HepG2 (cell line): ENCODE results near the gene KIAA0930. TPM values are rescaled to one million over a fixed set of nuclear protein-coding genes. Genes with fewer than 3 reads are reported as not detected.

ENCODE experiments used
- FOXK2 ChIP-seq: fragments of 450-650 bp; IDR thresholded peaks from 2 replicates; pipeline ENCODE4 v1.6.1; 2016
- KDM5B ChIP-seq: sonication (generic); formaldehyde crosslinking; IDR thresholded peaks from 2 replicates; pipeline ENCODE4 v1.4.0; 2020; ENCODE audit warnings: missing genetic modification reagents, mild to moderate bottlenecking, borderline replicate concordance
- MEF2D ChIP-seq: sonication (generic); formaldehyde crosslinking; IDR thresholded peaks from 2 replicates; pipeline ENCODE4 v1.5.1; 2020; ENCODE audit warnings: mild to moderate bottlenecking, missing genetic modification reagents
- NFYC ChIP-seq: IDR thresholded peaks from 2 replicates; pipeline ENCODE4 v1.6.1; 2016; ENCODE audit warnings: missing genetic modification reagents, missing compliant biosample characterization
- ZNF136 ChIP-seq: sonication (generic); formaldehyde crosslinking; IDR thresholded peaks from 2 replicates; pipeline ENCODE4 v1.8.1; 2022; ENCODE audit warnings: low read depth, mild to moderate bottlenecking, moderate library complexity, missing genetic modification reagents
- ZNF337 ChIP-seq: sonication (generic); formaldehyde crosslinking; IDR thresholded peaks from 2 replicates; pipeline ENCODE4 v1.5.1; 2020; ENCODE audit warnings: missing genetic modification reagents, low read depth, mild to moderate bottlenecking, borderline replicate concordance
- ZSCAN20 ChIP-seq: sonication (generic); formaldehyde crosslinking; IDR thresholded peaks from 2 replicates; pipeline ENCODE4 v1.4.0; 2020; ENCODE audit warnings: missing genetic modification reagents, mild to moderate bottlenecking, borderline replicate concordance
- polyA plus RNA-seq, 8 experiments: library from polyadenylated mRNA; depleted of rRNA in 3 of 8; stranded (reverse) in 7 of 8; unstranded in 1 of 8; fragments of >200 nt; fragmentation: Illumina TruSeq in 4 of 8; extraction: Trizol in 4 of 8; gene quantifications; 2 replicates each; pipeline versions ENCODE4 v1.2.1 to v1.2.3, GENCODE V29; 2011 to 2016; ENCODE audit warnings: low read depth in 4 of 8, missing spikeins in 1 of 8, mixed read lengths in 1 of 8; ENCODE audit not compliant: insufficient read depth in 1 of 8
- total RNA-seq, 5 experiments: library from RNA; depleted of rRNA; stranded (reverse); fragments of >200 nt; fragmentation: Illumina TruSeq; extraction: Trizol; gene quantifications; 2 replicates each; pipeline ENCODE4 v1.2.3, GENCODE V29; 2016; ENCODE audit warnings: low read depth in 1 of 5
- TF ChIP-seq, protein P1 (sequence below): sonication (generic); formaldehyde crosslinking; IDR thresholded peaks from 2 replicates; pipeline ENCODE4 v1.5.0; 2020; ENCODE audit warnings: missing genetic modification reagents
- TF ChIP-seq, protein P2 (sequence below), 2 experiments: sonication (generic) in 1 of 2; formaldehyde crosslinking in 1 of 2; IDR thresholded peaks; 2 replicates each; pipeline versions ENCODE4 v1.6.1 to v1.9.0; 2014 to 2022; ENCODE audit warnings: antibody characterized with exemption in 1 of 2, borderline replicate concordance in 1 of 2, inconsistent platforms in 1 of 2, low read depth in 1 of 2, missing genetic modification reagents in 1 of 2
- TF ChIP-seq, protein P3 (sequence below): sonication (generic); formaldehyde crosslinking; IDR thresholded peaks from 2 replicates; pipeline ENCODE4 v1.9.0; 2021; ENCODE audit warnings: missing genetic modification reagents, mild to moderate bottlenecking, borderline replicate concordance
- TF ChIP-seq, protein P4 (sequence below), 2 experiments: IDR thresholded peaks; 2 replicates each; pipeline ENCODE4 v1.6.1; 2011 to 2012; ENCODE audit warnings: low read length in 2 of 2, borderline replicate concordance in 1 of 2, low read depth in 1 of 2, mild to moderate bottlenecking in 1 of 2, moderate library complexity in 1 of 2

The KIAA0930 gene
- total and polyA plus RNA-seq, 2 of the 13 experiments (the other 11 are each of a cell fraction or from before 2014, with no cell fraction given), result 27.0 to 38.2 TPM

DNA sequence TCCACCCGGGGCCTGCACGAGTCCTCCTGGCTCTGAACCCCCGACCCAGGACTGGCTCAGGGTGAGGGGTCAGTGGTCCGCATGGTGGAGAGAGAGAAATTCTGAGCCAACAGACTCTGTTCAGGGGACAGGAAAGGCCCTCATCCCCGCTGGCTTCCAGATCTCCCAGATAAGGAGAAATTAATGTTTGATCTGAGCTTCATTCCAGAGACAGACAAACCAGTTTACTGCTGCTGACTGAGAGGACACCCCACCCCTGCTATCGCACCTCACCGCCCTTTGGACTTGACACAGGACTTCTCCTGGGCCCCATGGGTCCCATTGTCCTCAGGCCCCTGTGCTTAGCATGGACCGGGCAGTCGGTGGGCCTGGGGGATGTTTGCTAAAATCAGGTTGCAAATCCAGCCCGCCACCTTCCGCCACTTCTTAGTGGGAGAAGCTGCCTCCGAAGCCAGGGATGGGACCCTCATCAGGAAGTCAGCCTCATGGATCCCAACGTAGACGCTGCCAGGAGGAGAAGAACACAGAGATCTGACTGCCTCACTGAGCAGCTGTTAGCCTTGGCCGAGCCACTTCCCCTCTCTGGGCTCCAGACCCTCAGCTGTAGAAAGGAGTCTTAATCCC, 32.9 kb upstream of the KIAA0930 start (continued):
- TF ChIP-seq, protein P1, sequence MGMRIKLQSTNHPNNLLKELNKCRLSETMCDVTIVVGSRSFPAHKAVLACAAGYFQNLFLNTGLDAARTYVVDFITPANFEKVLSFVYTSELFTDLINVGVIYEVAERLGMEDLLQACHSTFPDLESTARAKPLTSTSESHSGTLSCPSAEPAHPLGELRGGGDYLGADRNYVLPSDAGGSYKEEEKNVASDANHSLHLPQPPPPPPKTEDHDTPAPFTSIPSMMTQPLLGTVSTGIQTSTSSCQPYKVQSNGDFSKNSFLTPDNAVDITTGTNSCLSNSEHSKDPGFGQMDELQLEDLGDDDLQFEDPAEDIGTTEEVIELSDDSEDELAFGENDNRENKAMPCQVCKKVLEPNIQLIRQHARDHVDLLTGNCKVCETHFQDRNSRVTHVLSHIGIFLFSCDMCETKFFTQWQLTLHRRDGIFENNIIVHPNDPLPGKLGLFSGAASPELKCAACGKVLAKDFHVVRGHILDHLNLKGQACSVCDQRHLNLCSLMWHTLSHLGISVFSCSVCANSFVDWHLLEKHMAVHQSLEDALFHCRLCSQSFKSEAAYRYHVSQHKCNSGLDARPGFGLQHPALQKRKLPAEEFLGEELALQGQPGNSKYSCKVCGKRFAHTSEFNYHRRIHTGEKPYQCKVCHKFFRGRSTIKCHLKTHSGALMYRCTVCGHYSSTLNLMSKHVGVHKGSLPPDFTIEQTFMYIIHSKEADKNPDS, result no peak
- TF ChIP-seq, protein P2, sequence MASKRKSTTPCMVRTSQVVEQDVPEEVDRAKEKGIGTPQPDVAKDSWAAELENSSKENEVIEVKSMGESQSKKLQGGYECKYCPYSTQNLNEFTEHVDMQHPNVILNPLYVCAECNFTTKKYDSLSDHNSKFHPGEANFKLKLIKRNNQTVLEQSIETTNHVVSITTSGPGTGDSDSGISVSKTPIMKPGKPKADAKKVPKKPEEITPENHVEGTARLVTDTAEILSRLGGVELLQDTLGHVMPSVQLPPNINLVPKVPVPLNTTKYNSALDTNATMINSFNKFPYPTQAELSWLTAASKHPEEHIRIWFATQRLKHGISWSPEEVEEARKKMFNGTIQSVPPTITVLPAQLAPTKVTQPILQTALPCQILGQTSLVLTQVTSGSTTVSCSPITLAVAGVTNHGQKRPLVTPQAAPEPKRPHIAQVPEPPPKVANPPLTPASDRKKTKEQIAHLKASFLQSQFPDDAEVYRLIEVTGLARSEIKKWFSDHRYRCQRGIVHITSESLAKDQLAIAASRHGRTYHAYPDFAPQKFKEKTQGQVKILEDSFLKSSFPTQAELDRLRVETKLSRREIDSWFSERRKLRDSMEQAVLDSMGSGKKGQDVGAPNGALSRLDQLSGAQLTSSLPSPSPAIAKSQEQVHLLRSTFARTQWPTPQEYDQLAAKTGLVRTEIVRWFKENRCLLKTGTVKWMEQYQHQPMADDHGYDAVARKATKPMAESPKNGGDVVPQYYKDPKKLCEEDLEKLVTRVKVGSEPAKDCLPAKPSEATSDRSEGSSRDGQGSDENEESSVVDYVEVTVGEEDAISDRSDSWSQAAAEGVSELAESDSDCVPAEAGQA (IDR thresholded peaks at IDR 0.05; ENCODE audit: low read depth), result 0 out of 2 replicates have a peak, but pooled peaks have one; percentile 22
- TF ChIP-seq, protein P2 (CRISPR knock-in tag; IDR thresholded peaks at IDR 0.05; ENCODE audit: borderline replicate concordance), result no peak
- TF ChIP-seq MEF2D (peak; percentile 78; the same call in 1 of the 2 replicates), ZSCAN20 (CRISPR knock-in tag) (no peak), FOXK2 (no peak), KDM5B (CRISPR knock-in tag) (no peak), ZNF337 (CRISPR knock-in tag) (no peak; the same call in 1 of the 2 replicates), ZNF136 (CRISPR knock-in tag) (no peak), NFYC (CRISPR knock-in tag) (peak; percentile 34; the same call in 1 of the 2 replicates)
- TF ChIP-seq, protein P3, sequence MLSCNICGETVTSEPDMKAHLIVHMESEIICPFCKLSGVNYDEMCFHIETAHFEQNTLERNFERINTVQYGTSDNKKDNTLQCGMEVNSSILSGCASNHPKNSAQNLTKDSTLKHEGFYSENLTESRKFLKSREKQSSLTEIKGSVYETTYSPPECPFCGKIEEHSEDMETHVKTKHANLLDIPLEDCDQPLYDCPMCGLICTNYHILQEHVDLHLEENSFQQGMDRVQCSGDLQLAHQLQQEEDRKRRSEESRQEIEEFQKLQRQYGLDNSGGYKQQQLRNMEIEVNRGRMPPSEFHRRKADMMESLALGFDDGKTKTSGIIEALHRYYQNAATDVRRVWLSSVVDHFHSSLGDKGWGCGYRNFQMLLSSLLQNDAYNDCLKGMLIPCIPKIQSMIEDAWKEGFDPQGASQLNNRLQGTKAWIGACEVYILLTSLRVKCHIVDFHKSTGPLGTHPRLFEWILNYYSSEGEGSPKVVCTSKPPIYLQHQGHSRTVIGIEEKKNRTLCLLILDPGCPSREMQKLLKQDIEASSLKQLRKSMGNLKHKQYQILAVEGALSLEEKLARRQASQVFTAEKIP (CRISPR knock-in tag), result no peak
- TF ChIP-seq, protein P4, sequence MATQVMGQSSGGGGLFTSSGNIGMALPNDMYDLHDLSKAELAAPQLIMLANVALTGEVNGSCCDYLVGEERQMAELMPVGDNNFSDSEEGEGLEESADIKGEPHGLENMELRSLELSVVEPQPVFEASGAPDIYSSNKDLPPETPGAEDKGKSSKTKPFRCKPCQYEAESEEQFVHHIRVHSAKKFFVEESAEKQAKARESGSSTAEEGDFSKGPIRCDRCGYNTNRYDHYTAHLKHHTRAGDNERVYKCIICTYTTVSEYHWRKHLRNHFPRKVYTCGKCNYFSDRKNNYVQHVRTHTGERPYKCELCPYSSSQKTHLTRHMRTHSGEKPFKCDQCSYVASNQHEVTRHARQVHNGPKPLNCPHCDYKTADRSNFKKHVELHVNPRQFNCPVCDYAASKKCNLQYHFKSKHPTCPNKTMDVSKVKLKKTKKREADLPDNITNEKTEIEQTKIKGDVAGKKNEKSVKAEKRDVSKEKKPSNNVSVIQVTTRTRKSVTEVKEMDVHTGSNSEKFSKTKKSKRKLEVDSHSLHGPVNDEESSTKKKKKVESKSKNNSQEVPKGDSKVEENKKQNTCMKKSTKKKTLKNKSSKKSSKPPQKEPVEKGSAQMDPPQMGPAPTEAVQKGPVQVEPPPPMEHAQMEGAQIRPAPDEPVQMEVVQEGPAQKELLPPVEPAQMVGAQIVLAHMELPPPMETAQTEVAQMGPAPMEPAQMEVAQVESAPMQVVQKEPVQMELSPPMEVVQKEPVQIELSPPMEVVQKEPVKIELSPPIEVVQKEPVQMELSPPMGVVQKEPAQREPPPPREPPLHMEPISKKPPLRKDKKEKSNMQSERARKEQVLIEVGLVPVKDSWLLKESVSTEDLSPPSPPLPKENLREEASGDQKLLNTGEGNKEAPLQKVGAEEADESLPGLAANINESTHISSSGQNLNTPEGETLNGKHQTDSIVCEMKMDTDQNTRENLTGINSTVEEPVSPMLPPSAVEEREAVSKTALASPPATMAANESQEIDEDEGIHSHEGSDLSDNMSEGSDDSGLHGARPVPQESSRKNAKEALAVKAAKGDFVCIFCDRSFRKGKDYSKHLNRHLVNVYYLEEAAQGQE (IDR thresholded peaks at IDR 0.05; ENCODE audit: borderline replicate concordance in 1 of 2, low read depth in 1 of 2, low read length in 2 of 2), result 0 out of 4 replicates have a peak, but pooled peaks of 1 of the 2 experiments have one; percentile 45
